H1 (cell line): Measurements from ENCODE around the gene MLKL. TPM values are rescaled to one million over a fixed set of nuclear protein-coding genes. Genes with fewer than 3 reads are reported as not detected.

ENCODE experiments used
- CTCF ChIA-PET: fragments of 300-600 bp; sonication (Branson Sonifier 250); formaldehyde crosslinking; loops from one replicate; lab custom pipeline; 2021; ENCODE audit not compliant: partially characterized antibody; lab: Charles Lee
- POLR2A ChIA-PET: fragments of 300-600 bp; sonication (Branson Sonifier 250); formaldehyde crosslinking; loops from one replicate; lab custom pipeline; 2021; ENCODE audit warnings: inconsistent platforms; ENCODE audit not compliant: partially characterized antibody; lab: Charles Lee
- DNase-seq, 2 experiments: peaks; one replicate each; pipeline versions ENCODE4 v3.0.0 to v3.0.0-alpha.2; 2010 to 2022; ENCODE audit warnings: low spot score in 2 of 2, low read depth in 1 of 2, mixed read lengths in 1 of 2
- FAIRE-seq: peaks from 2 replicates; lab custom pipeline; 2011; peaks lifted over from hg19 to GRCh38; lab: Jason Lieb, UNC
- H2AFZ ChIP-seq: 2 replicates; pipeline ENCODE4 v1.8.1; 2012; ENCODE audit warnings: low read length, inconsistent platforms
- H2AK5ac ChIP-seq: 2 replicates; pipeline ENCODE4 v1.6.1; 2013; ENCODE audit warnings: low read depth, low read length
- H2BK120ac ChIP-seq: replicated peaks from 2 replicates; pipeline ENCODE3; 2013; ENCODE audit warnings: low read depth, low read length, inconsistent platforms
- H2BK12ac ChIP-seq: 2 replicates; pipeline ENCODE4 v1.6.1; 2013; ENCODE audit warnings: low read depth, low read length
- H2BK15ac ChIP-seq: 2 replicates; pipeline ENCODE4 v1.6.1; 2013; ENCODE audit warnings: low read length
- H2BK20ac ChIP-seq: 2 replicates; pipeline ENCODE4 v1.6.1; 2013; ENCODE audit warnings: low read length
- H2BK5ac ChIP-seq: 2 replicates; pipeline ENCODE4 v1.6.1; 2013; ENCODE audit warnings: low read depth, low read length
- H3K14ac ChIP-seq: 2 replicates; pipeline ENCODE4 v1.6.1; 2013; ENCODE audit warnings: inconsistent platforms; ENCODE audit not compliant: insufficient read length
- H3K18ac ChIP-seq: 2 replicates; pipeline ENCODE4 v1.6.1; 2013; ENCODE audit warnings: low read length; ENCODE audit errors: extremely low read depth
- H3K23ac ChIP-seq: 2 replicates; pipeline ENCODE4 v1.6.1; 2013; ENCODE audit warnings: inconsistent platforms; ENCODE audit not compliant: insufficient read length
- H3K23me2 ChIP-seq: 2 replicates; pipeline ENCODE4 v1.6.1; 2013; ENCODE audit warnings: low read depth, low read length
- H3K27ac ChIP-seq: 2 replicates; pipeline ENCODE4 v1.6.1; 2011; ENCODE audit warnings: low read depth, low read length, inconsistent platforms
- H3K27me3 ChIP-seq, 4 experiments: replicated peaks in 1 of 4; 1 replicate in 1 of 4; 2 replicates in 3 of 4; pipeline versions ENCODE4 v1.6.1 to v1.8.1; 2011 to 2013; ENCODE audit warnings: low read length in 3 of 4, mild to moderate bottlenecking in 3 of 4, inconsistent platforms in 2 of 4, mixed read lengths in 2 of 4, moderate library complexity in 1 of 4; ENCODE audit not compliant: control insufficient read depth in 3 of 4, insufficient read depth in 3 of 4; ENCODE audit errors: extremely low read depth in 1 of 4
- H3K36me3 ChIP-seq, 4 experiments: 2 replicates each; pipeline versions ENCODE4 v1.6.1 to v1.8.1; 2011 to 2013; ENCODE audit warnings: mild to moderate bottlenecking in 4 of 4, low read length in 3 of 4, moderate library complexity in 2 of 4, control low read depth in 1 of 4, inconsistent platforms in 1 of 4; ENCODE audit not compliant: insufficient read depth in 4 of 4, control insufficient read depth in 2 of 4
- H3K4ac ChIP-seq: replicated peaks from 2 replicates; pipeline ENCODE3; 2013; ENCODE audit warnings: low read length, low read depth, mixed read lengths, inconsistent platforms; ENCODE audit not compliant: insufficient read length
- H3K4me1 ChIP-seq, 4 experiments: replicated peaks in 1 of 4; 1 replicate in 1 of 4; 2 replicates in 3 of 4; pipeline versions ENCODE4 v1.6.1 to v1.8.1; 2011 to 2013; ENCODE audit warnings: low read length in 3 of 4, inconsistent platforms in 2 of 4, mixed read lengths in 1 of 4; ENCODE audit not compliant: insufficient read depth in 4 of 4, control insufficient read depth in 3 of 4
- H3K4me2 ChIP-seq, 2 experiments: 2 replicates each; pipeline versions ENCODE4 v1.6.1 to v1.8.1; 2011 to 2013; ENCODE audit warnings: low read depth in 2 of 2, low read length in 2 of 2, control low read depth in 1 of 2, inconsistent platforms in 1 of 2, mild to moderate bottlenecking in 1 of 2; ENCODE audit not compliant: insufficient read depth in 1 of 2
- H3K4me3 ChIP-seq, 4 experiments: fragments of 200-600, 300-600 bp in 1 of 4; sonication (generic), shearing (Covaris generic), sonication (Bioruptor Twin) in 1 of 4; 2 replicates each; pipeline versions ENCODE4 v1.5.1 to v1.8.1; 2011 to 2016; ENCODE audit warnings: low read length in 4 of 4, low read depth in 3 of 4, control low read depth in 2 of 4, inconsistent platforms in 2 of 4, mild to moderate bottlenecking in 2 of 4, mixed read lengths in 1 of 4, moderate library complexity in 1 of 4; ENCODE audit not compliant: insufficient read depth in 2 of 4; ENCODE audit errors: extremely low read depth in 1 of 4
- H3K56ac ChIP-seq: replicated peaks from 2 replicates; pipeline ENCODE3; 2013; ENCODE audit warnings: low read depth, mild to moderate bottlenecking, mixed read lengths, low read length, inconsistent platforms; ENCODE audit not compliant: insufficient read length
- H3K79me1 ChIP-seq: 2 replicates; pipeline ENCODE4 v1.6.1; 2013; ENCODE audit warnings: low read depth, low read length, control low read depth
- H3K79me2 ChIP-seq, 2 experiments: 2 replicates each; pipeline versions ENCODE4 v1.6.1 to v1.8.1; 2012 to 2013; ENCODE audit warnings: low read length in 2 of 2, mild to moderate bottlenecking in 2 of 2, inconsistent platforms in 1 of 2; ENCODE audit not compliant: insufficient read depth in 2 of 2, control insufficient read depth in 1 of 2
- H3K9ac ChIP-seq, 4 experiments: replicated peaks in 1 of 4; 1 replicate in 1 of 4; 2 replicates in 3 of 4; pipeline versions ENCODE4 v1.6.1 to v1.8.1; 2011 to 2013; ENCODE audit warnings: low read depth in 3 of 4, low read length in 3 of 4, control low read depth in 2 of 4, mild to moderate bottlenecking in 2 of 4, moderate library complexity in 2 of 4, inconsistent platforms in 1 of 4; ENCODE audit errors: extremely low read depth in 1 of 4
- H3K9me3 ChIP-seq, 2 experiments: 2 replicates each; pipeline versions ENCODE4 v1.6.1 to v1.8.1; 2012 to 2013; ENCODE audit warnings: mild to moderate bottlenecking in 2 of 2, moderate library complexity in 2 of 2, control low read depth in 1 of 2, inconsistent platforms in 1 of 2, low read depth in 1 of 2, low read length in 1 of 2, mixed read lengths in 1 of 2; ENCODE audit not compliant: insufficient read depth in 2 of 2
- H4K20me1 ChIP-seq, 2 experiments: replicated peaks in 1 of 2; 2 replicates each; pipeline versions ENCODE3 to v1.8.1; 2011 to 2013; ENCODE audit warnings: inconsistent platforms in 2 of 2, low read length in 2 of 2, mild to moderate bottlenecking in 1 of 2; ENCODE audit not compliant: insufficient read depth in 2 of 2, control insufficient read depth in 1 of 2
- H4K5ac ChIP-seq: 2 replicates; pipeline ENCODE4 v1.6.1; 2013; ENCODE audit warnings: low read length, low read depth, mixed read lengths, inconsistent platforms; ENCODE audit not compliant: insufficient read length
- H4K8ac ChIP-seq: 2 replicates; pipeline ENCODE4 v1.8.0; 2013; ENCODE audit warnings: mild to moderate bottlenecking, moderate library complexity, low read length, inconsistent platforms; ENCODE audit not compliant: insufficient read depth; ENCODE audit errors: extremely low read depth
- H4K91ac ChIP-seq: replicated peaks from 2 replicates; pipeline ENCODE3; 2013; ENCODE audit warnings: low read length, mixed read lengths, inconsistent platforms; ENCODE audit not compliant: insufficient read length
- BRCA1 ChIP-seq: IDR thresholded peaks from 2 replicates; pipeline ENCODE4 v1.6.1; 2012; ENCODE audit warnings: low read depth, low read length, improper control_type of control experiment
- CREB1 ChIP-seq: IDR thresholded peaks from 2 replicates; pipeline ENCODE4 v1.6.1; 2012; ENCODE audit warnings: inconsistent platforms
- CTCF ChIP-seq, 3 experiments: IDR thresholded peaks; 1 replicate in 2 of 3; 2 replicates in 1 of 3; pipeline versions ENCODE4 v1.5.1 to v1.6.1; 2011; ENCODE audit warnings: low read length in 3 of 3, mild to moderate bottlenecking in 3 of 3, inconsistent platforms in 2 of 3, low read depth in 1 of 3, moderate library complexity in 1 of 3; ENCODE audit not compliant: insufficient read depth in 1 of 3; ENCODE audit errors: control extremely low read depth in 1 of 3
- E2F6 ChIP-seq: IDR thresholded peaks from 2 replicates; pipeline ENCODE4 v1.6.1; 2012; ENCODE audit warnings: inconsistent platforms
- EZH2 ChIP-seq: fragments of 200-600 bp; sonication (generic); IDR thresholded peaks from 2 replicates; pipeline ENCODE4 v1.7.1; 2012; ENCODE audit warnings: low read depth, mild to moderate bottlenecking, moderate library complexity, low read length, inconsistent platforms; ENCODE audit not compliant: severe bottlenecking
- FOSL1 ChIP-seq: IDR thresholded peaks from 2 replicates; pipeline ENCODE4 v1.6.1; 2011; ENCODE audit warnings: mild to moderate bottlenecking, low read depth, low read length, moderate library complexity; ENCODE audit not compliant: insufficient read depth
- JUND ChIP-seq: IDR thresholded peaks from 2 replicates; pipeline ENCODE4 v1.6.1; 2011; ENCODE audit warnings: mild to moderate bottlenecking, improper control_type of control experiment, low read length
- RNF2 ChIP-seq: fragments of 200-900, 300-1000 bp; sonication (generic); IDR thresholded peaks from 2 replicates; pipeline ENCODE4 v1.7.1; 2016; ENCODE audit warnings: borderline replicate concordance, low read depth, mild to moderate bottlenecking, antibody characterized with exemption, low read length; ENCODE audit not compliant: poor library complexity, severe bottlenecking; ENCODE audit errors: missing control alignments
- SAP30 ChIP-seq: fragments of 300-600 bp; sonication (generic); IDR thresholded peaks from 2 replicates; pipeline ENCODE4 v1.7.1; 2012; ENCODE audit warnings: low read length, moderate library complexity, mild to moderate bottlenecking, inconsistent platforms; ENCODE audit not compliant: insufficient read depth, insufficient replicate concordance
- SIX5 ChIP-seq: IDR thresholded peaks from 2 replicates; pipeline ENCODE4 v1.6.1; 2011; ENCODE audit warnings: mild to moderate bottlenecking, low read depth, low read length
- WGBS, 2 experiments: shearing (Covaris generic) in 1 of 2; methylation state at CpG; one replicate each; pipeline versions ENCODE4 v1.1.6 to v1.1.7; 2013 to 2015; ENCODE audit warnings: low lambda C conversion rate in 2 of 2, mixed read lengths in 2 of 2, inconsistent platforms in 1 of 2, low coverage in 1 of 2, missing lambda C conversion rate in 1 of 2; ENCODE audit not compliant: insufficient replicate concordance in 2 of 2, insufficient coverage in 1 of 2, insufficient read length in 1 of 2; ENCODE audit errors: extremely low coverage in 1 of 2, missing lambda C conversion rate in 1 of 2; 5-methylcytosine and 5-hydroxymethylcytosine counted together
- polyA plus RNA-seq, 7 experiments: library from polyadenylated mRNA; depleted of rRNA in 3 of 7; stranded (reverse) in 5 of 7; unstranded in 2 of 7; fragments of >200 nt in 5 of 7; fragments of 200-250 nt in 2 of 7; gene quantifications; 1 replicate in 5 of 7; 2 replicates in 1 of 7; 4 replicates in 1 of 7; pipeline versions ENCODE4 v1.2.1 to v1.2.3, GENCODE V29; 2011 to 2013; ENCODE audit warnings: missing spikeins in 2 of 7, mixed read lengths in 2 of 7
- total RNA-seq: library from RNA; stranded (reverse); fragmentation: NEBNext Ultra II Directional; extraction: Animal tissue kit (Norgen Biotek cat#: 25700); gene quantifications from 2 replicates; pipeline ENCODE4 v1.2.1, GENCODE V29; 2021

The MLKL gene
- total and polyA plus RNA-seq, 2 of the 8 experiments (the other 6 are each of a cell fraction or from before 2014, with no cell fraction given), result 1.6 to 2.1 TPM

- H3K4me2 ChIP-seq, result no peak overlapping the region
- FAIRE-seq, result no peak
- no peak overlapping the region for H4K5ac ChIP-seq
- H2BK120ac ChIP-seq, result no peak overlapping the region
- DNase-seq, result no peak
- no peak overlapping the region for H3K18ac ChIP-seq
- H3K27ac ChIP-seq, result no peak overlapping the region
- no peak overlapping the region for H2BK20ac ChIP-seq
- H3K9me3 ChIP-seq, result peaks cover 8 to 12% of the 10 kb centered on the region in 2 experiments
- H3K4me3 ChIP-seq, result no peak overlapping the region
- no peak overlapping the region for H3K14ac ChIP-seq
- no peak overlapping the region for H2BK15ac ChIP-seq
- no peak overlapping the region for H3K4ac ChIP-seq
- no peak overlapping the region for H3K23ac ChIP-seq
- no peaks in the 10 kb centered on the region for H3K36me3 ChIP-seq
- no peaks in the 10 kb centered on the region for H3K27me3 ChIP-seq
- no peak overlapping the region for H3K56ac ChIP-seq
- 93% methylated on average over 7 of the region's 7 CpGs; no CpG with 5 or more reads in 1 of the 2 experiments for WGBS, 2 experiments
- 0 out of 2 replicates have a peak overlapping the region, but pooled peaks have one; percentile 39 for H2BK12ac ChIP-seq
- H3K9ac ChIP-seq, result no peak overlapping the region
- no peak overlapping the region for H4K91ac ChIP-seq
- H3K79me1 ChIP-seq, result no peaks in the 10 kb centered on the region
- H3K23me2 ChIP-seq, result no peaks in the 10 kb centered on the region; the same call in 1 of the 2 replicates
- no peaks in the 10 kb centered on the region for H3K79me2 ChIP-seq
- ChIA-PET CTCF (interaction anchor here (0.6 to 32.9 kb wide), 8 partner anchors 3 to 138 kb away, joined by 3 to 576 read pairs (median 4); no protein-coding TSS in a partner anchor), POLR2A (interaction anchor here (0.7 to 0.9 kb wide), 2 partner anchors 11 to 694 kb away, joined by 3 to 4 read pairs; no protein-coding TSS in a partner anchor)
- H2BK5ac ChIP-seq, result no peak overlapping the region
- H2AK5ac ChIP-seq, result no peak overlapping the region
- H2AFZ ChIP-seq, result no peak overlapping the region
- H4K20me1 ChIP-seq, result no peaks in the 10 kb centered on the region
- H3K4me1 ChIP-seq, result no peaks in the 10 kb centered on the region; a peak in 1 of 7 replicates
- 0 out of 2 replicates have a peak overlapping the region, but pooled peaks have one; percentile 4 for H4K8ac ChIP-seq
- TF ChIP-seq BRCA1, result no peak
- no peak for TF ChIP-seq CTCF (IDR thresholded peaks at IDR 0.05; ENCODE audit: control extremely low read depth in 1 of 3, insufficient read depth in 1 of 3, low read depth in 1 of 3, low read length in 3 of 3)
- no peak for TF ChIP-seq SIX5
- no peak for TF ChIP-seq SAP30
- TF ChIP-seq EZH2, result no peak
- TF ChIP-seq FOSL1, result no peak
- TF ChIP-seq RNF2, result no peak
- no peak for TF ChIP-seq JUND
- TF ChIP-seq E2F6, result no peak
- TF ChIP-seq CREB1, result no peak
These were observed 22.6 kb upstream of the MLKL start for GRCh38 chr16:74723256-74723655.
